SHP77 (cell line): Measurements from ENCODE around the gene TMEM101.
"Not testable (repeated sequence)": the region's sequence is repeated elsewhere in the genome, so short reads cannot be mapped to it uniquely, and the experiment has no call there.

ENCODE experiments used
- DNase-seq, 2 experiments: peaks; one replicate each; lab custom pipeline; 2025; lab: John Stamatoyannopoulos, UW

Gene TMEM101

GRCh38 chr17:43974382-43975266, 40.1 kb downstream of the TMEM101 start:
- no peak for DNase-seq

DNA sequence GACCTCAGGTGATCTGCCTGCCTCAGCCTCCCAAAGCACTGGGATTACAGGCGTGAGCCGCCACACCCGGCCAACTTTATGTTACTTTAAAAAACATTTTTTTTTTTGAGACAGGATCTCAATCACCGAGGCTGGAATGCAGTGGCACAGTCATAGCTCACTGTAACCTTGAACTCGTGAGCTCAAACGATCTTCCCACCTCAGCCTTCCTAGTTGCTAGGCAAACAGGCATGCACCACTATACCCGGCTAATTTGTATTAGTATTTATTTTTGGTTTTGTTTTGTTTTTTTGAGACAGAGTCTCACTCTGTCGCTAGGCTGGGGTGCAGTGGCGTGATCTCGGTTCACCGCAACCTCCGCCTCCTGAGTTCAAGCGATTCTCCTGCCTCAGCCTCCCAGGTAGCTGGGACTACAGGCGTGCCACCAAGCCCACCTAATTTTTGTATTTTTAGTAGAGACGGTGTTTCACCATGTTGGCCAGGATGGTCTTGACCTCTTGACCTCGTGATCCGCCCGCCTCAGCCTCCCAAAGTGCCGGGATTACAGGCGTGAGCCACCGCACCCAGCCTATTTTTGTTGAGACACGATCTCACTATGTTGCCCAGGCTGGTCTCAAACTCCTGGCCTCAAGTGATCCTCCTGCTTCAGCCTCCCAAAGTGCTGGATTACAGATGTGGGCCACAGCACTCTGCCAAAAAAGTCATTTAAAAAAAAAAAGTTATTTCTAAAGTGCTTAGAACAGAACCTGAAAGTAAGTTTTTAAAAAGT, 42.1 kb downstream of the TMEM101 start:
- DNase-seq = not testable (repeated sequence)

- not testable (repeated sequence) for DNase-seq
Measured at GRCh38 chr17:43971436-43971835, 43.3 kb downstream of the TMEM101 start.

- no peak for DNase-seq
Measured at GRCh38 chr17:43970366-43970765, 44.4 kb downstream of the TMEM101 start.

DNA sequence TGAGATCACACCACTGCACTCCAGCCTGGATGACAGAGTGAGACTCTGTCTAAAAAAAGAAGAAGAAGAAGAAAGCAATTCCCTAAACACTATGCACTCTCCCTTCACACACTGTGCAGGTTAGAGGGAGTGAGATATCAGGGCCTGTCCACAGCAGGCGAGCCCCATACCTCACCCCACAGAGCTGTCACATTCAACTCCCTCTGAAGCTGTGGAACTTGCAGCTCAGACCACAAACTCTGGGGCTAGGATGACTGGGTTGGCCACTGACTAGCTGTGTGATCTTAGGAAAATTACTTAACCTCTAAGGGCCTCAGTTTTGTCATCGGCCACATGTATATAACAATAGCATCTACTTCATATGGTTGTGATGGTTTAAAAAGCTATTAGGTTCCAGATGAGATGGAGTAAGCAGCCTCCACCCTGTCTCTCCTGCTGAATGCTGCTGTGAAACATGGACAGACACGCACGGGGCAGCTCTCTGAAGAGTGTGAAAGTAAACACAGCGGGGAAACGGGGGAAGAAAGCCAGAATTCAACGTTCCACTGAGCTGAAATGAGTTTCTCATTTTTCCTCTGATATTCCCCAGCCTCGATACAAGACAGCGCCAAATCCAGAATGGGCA, 47.4 kb downstream of the TMEM101 start:
- no peak for DNase-seq

DNA sequence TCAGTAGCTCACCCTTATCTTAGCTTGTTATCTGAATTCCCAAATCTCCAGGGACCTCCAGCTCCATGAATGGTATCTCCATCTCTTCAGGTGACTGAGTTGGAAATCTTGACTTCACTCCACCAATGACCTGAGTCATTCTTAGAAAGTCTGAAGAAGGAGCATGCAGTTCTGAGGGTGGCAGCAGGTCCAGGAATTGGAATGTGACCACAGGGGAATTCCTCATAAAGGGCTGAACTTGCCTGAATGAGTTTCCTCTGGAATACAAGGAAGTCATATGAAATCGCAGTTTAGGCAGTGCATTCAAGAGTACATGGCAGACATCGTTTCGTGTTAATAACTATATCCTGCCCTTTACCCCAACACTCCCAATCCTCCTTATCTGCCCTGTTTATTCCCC, 48.5 kb downstream of the TMEM101 start:
- no peak for DNase-seq

- DNase-seq = no peak
Measured at GRCh38 chr17:43962479-43962878, 52.3 kb downstream of the TMEM101 start.

GRCh38 chr17:43961954-43962353, 52.8 kb downstream of the TMEM101 start:
- no peak for DNase-seq

- not testable (repeated sequence) for DNase-seq
Measured at GRCh38 chr17:43961292-43961691, 53.5 kb downstream of the TMEM101 start.
